SK-N-SH treated with all-trans-retinoic acid at 6 μM for 48 hours (cell line): ENCODE data around the gene NCS1.

Experiments
- BACH2 ChIP-seq: fragments of 250-450 bp; sonication (Bioruptor Pico); IDR thresholded peaks from 2 replicates; pipeline ENCODE4 v1.9.0; 2021; ENCODE audit warnings: mild to moderate bottlenecking, borderline replicate concordance
- CREB5 ChIP-seq: fragments of 250-450 bp; sonication (Bioruptor Pico); IDR thresholded peaks from 2 replicates; pipeline ENCODE4 v1.5.1; 2020; ENCODE audit warnings: low read depth, mild to moderate bottlenecking, moderate library complexity
- CSDC2 ChIP-seq: fragments of 250-450 bp; sonication (Bioruptor Pico); IDR thresholded peaks from 2 replicates; pipeline ENCODE4 v1.5.0; 2020; ENCODE audit warnings: mild to moderate bottlenecking, moderate library complexity
- CSRNP3 ChIP-seq: fragments of 250-450 bp; sonication (Bioruptor Pico); IDR thresholded peaks from 2 replicates; pipeline ENCODE4 v1.5.1; 2021; ENCODE audit warnings: mild to moderate bottlenecking, moderate library complexity
- GLIS3 ChIP-seq: fragments of 250-450 bp; sonication (Bioruptor Pico); IDR thresholded peaks from 2 replicates; pipeline ENCODE4 v1.5.0; 2020; ENCODE audit warnings: mild to moderate bottlenecking, moderate library complexity
- OSR1 ChIP-seq: fragments of 250-450 bp; sonication (Bioruptor Pico); IDR thresholded peaks from 2 replicates; pipeline ENCODE4 v1.8.0; 2022; ENCODE audit warnings: moderate library complexity, mild to moderate bottlenecking, inconsistent platforms
- PATZ1 ChIP-seq: fragments of 250-450 bp; sonication (Bioruptor Pico); IDR thresholded peaks from 2 replicates; pipeline ENCODE4 v1.8.0; 2020; ENCODE audit warnings: mild to moderate bottlenecking, moderate library complexity, borderline replicate concordance
- POU6F1 ChIP-seq: fragments of 250-450 bp; sonication (Bioruptor Pico); IDR thresholded peaks from 2 replicates; pipeline ENCODE4 v1.8.0; 2021; ENCODE audit warnings: low read depth, mild to moderate bottlenecking, moderate library complexity, borderline replicate concordance
- RARB ChIP-seq: fragments of 250-450 bp; sonication (Bioruptor Pico); IDR thresholded peaks from 2 replicates; pipeline ENCODE4 v1.8.0; 2021; ENCODE audit warnings: mild to moderate bottlenecking, moderate library complexity
- TCF4 ChIP-seq: fragments of 250-450 bp; sonication (Bioruptor Pico); IDR thresholded peaks from 2 replicates; pipeline ENCODE4 v1.8.0; 2021; ENCODE audit warnings: mild to moderate bottlenecking, moderate library complexity, borderline replicate concordance
- TOX ChIP-seq: fragments of 250-450 bp; sonication (Bioruptor Pico); IDR thresholded peaks from 2 replicates; pipeline ENCODE4 v1.8.0; 2021; ENCODE audit warnings: mild to moderate bottlenecking, moderate library complexity, borderline replicate concordance
- ZFP3 ChIP-seq: fragments of 250-450 bp; sonication (Bioruptor Pico); IDR thresholded peaks from 2 replicates; pipeline ENCODE4 v1.5.0; 2020; ENCODE audit warnings: mild to moderate bottlenecking, moderate library complexity
- ZFP30 ChIP-seq: fragments of 450-650 bp; formaldehyde crosslinking; IDR thresholded peaks from 2 replicates; pipeline ENCODE4 v1.5.0; 2022; ENCODE audit warnings: mild to moderate bottlenecking, moderate library complexity
- ZNF565 ChIP-seq: fragments of 450-650 bp; formaldehyde crosslinking; conservative IDR thresholded peaks from 2 replicates; pipeline ENCODE4 v1.5.0; 2020; ENCODE audit warnings: low read depth, mild to moderate bottlenecking, moderate library complexity

- TF ChIP-seq ZFP3 (CRISPR knock-in tag) (no peak), TCF4 (CRISPR knock-in tag) (no peak), ZFP30 (CRISPR knock-in tag) (no peak), POU6F1 (CRISPR knock-in tag) (no peak), RARB (no peak), CREB5 (CRISPR knock-in tag) (no peak), TOX (CRISPR knock-in tag) (no peak), PATZ1 (CRISPR knock-in tag) (no peak), OSR1 (no peak), BACH2 (no peak), CSRNP3 (no peak), GLIS3 (CRISPR knock-in tag) (no peak), ZNF565 (CRISPR knock-in tag) (no peak), CSDC2 (CRISPR knock-in tag) (no peak)
These were observed 19.0 kb downstream of the NCS1 start for GRCh38 chr9:130191068-130191748.
